ENCODE measurements around the gene FER1L5.

Gene FER1L5

DNA sequence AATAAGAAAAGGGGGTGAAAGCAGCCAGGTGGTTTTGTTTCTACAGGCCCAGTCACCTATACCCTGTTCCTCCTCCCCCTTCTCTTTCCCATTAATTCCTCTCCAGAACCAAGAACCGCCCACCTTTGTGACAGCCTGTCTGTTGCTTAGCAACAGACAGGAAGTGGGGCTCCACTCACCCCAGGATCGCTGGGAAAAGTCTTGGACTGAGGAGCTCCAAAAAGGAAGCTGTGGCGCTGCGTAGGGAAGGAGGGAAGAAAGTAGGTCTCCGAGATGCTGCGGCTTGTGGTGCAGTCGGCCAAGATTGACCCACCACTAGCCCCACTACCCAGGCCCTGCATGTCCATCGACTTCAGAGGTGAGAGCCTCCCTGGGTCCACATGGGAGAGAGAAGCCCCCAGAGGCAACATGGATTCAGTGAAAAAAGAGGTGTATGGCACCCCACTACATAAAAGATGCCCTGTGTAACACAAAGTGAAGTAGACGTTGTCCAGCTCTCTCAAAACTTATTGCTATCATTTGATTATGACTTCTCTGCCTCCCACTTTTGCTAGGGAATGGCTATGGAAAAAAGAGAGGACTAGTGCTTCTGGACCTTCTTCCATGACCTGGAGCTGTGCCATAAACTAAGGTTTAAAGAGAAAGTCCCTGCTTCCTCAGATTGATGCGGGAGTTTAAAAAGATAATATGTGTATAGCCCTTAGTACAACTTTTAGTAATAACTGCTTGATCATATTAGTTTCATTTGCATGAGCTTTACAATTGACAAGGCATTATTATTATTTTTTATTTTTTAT is at the start of gene FER1L5:
Gene FER1L5 (plus strand): TSS at position 201 of the 797 bp plus-strand sequence. CDS start 73 bp downstream, at position 274.
- no peak for DNase-seq

DNA sequence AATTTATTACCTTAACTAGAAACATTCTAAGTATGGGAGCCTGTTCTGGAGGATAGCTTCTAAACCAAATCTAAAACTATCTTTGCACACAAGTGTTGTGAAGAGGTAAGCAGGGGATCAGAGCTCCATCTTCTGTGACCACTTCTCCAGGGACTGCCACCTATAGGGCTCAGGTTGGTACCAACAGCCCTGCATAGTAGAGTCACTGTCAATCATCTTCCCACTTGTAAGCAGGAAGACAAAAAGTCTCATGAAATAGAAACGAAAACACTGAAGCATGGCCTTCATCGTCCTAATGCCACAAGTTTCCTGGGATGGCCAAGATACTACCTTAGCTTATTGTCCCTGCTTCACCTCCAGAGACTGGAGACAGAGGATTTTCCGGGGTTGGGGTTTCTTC is 48.3 kb upstream of the FER1L5 start:
- no peak for DNase-seq

DNA sequence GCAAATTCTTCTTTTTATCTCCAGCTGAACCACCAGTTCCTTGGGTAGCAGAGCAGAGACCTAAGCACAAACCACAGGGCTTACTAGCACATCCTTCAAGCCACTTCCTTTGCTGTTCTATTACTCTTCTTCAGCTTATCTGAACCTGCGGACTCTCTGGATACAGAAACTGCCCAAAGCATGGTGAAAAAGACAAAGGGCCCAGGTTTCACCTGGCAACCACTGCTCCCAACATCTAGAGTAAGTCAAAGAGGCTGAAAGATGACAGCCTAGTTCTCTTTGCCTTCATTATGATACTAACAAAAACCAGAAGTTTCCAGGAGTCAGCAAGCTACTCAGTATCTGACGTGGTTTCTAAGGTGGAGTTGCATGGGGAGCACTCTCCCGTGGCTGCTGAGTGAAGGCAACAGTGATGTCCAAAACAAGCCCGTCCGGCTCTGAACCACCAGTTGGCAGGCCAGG is 47.8 kb upstream of the FER1L5 start:
- DNase-seq, result peak; percentile 38 to 41

DNA sequence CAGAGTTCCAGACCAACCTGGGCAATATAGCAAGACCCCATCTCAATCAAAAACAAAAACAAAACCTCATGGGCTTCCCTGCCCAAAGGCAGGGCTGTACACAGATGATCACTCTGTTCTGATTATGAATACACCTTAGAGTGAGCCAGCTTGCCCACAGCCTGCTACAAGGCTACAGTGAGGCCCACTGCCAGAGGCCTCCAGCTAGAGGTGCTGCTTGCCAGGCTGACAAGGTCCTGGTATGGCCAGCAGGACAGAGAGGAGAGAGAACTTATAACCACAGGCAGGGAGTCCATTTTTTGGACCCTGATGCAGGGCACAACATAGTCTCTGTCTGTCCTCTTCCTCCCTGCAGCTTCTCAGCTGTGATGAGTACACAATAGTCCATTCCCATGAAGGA is 46.0 kb upstream of the FER1L5 start:
- no peak for DNase-seq

DNA sequence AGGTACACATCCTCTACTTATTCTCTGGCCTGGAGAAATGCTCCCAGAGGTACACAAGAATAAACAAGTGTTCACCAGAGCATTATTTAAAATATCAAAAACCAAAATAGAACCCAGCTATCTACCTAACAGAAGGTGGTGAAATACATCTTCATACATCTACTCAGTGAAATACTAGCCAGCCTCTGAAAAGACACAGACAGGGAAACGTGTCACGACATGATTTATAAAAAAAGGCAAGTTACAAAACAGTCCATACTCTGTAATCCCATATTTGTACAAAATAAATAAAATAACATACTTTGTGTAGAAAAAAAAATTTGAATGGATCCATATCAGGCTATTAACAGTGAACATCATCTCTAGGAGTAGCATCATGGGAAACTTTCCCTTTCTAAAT is 42.6 kb upstream of the FER1L5 start:
- DNase-seq, result no peak

DNA sequence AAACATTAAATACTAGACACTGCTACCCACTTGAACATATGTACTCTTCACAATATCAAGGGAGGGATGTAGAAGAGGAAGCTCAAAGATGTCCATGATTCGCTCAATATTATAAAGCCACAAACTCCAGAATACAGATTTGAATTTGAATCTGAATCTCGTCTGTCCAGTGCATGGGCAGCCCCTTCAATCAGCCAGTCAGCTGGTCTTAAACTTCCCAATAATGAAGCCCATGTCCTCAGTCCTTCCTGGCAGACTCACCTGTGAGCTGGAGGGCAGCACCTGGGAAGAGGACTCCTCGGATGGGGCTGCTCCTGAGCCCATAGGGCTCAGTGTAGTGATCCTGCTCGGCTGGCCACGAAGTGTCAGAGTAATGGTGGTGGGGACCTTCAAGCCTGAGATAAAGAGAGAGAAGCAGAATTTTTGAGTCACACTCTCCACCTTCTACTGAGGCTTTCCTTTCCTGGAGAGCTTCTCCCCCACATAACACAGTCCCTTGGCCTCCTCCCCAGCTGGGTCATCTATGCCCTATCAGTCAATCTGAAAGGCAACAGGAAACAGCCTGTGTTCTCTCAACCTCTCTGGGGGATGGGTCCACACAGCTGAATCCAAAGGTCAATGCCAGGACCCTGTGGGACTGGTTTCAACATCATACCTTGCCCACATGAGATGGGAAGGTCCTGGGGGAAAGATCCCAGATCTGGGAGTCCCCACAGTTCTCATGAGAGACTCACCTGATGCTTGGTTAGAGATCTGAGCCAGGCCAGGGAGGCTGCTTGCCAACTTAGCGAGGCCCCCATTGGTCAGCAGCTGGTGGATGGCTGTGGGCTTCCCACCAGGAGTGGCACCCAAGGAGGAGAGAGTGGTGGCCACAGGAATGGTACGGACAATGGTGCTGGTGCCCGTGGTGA is 40.9 kb upstream of the FER1L5 start:
- DNase-seq, result peak; percentile 35 to 36

DNA sequence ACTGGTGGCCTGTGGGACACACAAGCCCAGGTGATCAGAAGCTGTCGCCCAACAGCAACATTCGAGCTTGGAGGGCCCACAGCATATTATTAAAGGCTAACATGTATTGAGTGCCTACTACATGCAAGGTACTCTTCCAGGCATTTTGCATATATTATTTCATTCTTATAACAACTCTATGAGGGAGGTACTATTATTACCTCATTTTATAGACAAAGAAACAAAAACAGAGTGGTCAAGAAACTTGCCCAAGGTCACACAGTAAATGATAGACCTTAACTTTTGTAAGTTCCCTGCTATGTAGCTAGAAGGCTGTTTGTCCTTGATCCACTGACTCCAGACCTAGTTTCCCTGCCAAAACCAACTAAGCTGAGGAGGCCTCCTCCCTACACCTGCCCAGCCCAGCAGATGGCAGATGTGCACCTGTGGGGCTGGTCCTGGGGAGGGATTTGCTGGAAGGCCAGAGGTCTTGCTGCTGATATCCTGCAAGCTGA is 40.2 kb upstream of the FER1L5 start:
- no peak for DNase-seq

DNA sequence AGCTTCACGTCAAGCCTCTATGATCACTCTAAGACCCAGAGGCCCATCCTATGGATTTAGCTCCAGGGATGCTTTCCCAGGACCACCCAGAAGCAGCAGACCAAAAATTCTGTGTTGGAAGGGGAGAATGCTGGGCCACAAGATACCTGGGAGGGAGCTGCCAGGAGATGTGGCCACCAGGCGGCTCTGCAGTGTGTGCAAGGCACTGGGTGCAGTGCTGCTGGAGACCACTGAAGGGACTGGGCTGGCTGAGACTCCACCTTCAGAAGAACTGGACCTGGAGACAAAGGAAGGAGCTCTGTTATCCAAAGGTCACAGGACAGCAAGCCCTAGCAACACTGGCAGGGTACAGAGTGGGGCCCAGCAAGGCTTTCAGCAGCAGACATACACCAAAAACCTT is 38.5 kb upstream of the FER1L5 start:
- no peak for DNase-seq

DNA sequence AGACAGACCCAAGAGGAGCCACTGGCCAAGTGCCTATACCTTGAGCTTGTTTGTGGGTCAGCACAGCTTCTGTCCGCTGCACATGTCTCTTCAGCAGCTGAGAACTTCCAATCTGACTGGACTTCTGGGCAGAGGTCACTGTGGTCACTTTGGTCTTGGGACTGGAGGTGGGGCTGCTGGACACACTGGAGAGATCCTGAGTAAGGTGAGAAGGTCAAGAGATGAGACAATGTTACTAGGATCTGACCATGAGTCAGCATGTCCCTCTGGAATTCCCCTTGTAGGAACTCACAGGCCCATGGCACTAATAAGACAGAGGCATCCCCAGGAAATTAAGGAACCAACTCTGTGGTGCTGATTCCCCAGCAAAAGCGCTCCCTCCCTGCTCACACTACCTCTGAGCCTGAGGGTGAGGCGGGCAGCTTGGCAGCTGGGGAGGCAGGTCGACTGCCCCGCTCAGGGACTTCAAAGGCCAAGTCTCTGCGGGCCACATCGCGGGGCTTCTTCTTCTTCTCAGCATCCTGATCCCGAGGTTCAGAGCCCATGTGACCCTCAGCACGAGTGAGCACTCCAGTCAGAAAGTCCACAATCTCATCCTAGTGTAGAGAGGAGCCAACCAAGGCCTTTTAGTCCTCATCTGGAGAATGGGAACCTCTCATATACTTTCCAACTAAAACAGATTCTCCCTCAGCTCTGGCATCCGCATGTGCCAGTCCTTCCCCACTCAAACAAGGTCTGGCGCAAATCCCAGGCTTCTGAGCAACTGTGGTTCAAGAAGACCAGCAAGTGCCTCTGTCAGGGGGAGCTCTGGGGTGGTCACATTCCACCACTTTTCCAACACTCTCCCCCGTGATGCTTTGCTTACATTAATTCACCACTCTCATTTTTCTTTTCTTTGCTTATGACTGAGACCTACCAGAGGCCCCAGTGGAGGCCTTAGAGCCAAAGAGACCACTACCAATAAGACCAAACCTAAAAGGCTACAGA is 33.8 kb upstream of the FER1L5 start:
- no peak for DNase-seq

DNA sequence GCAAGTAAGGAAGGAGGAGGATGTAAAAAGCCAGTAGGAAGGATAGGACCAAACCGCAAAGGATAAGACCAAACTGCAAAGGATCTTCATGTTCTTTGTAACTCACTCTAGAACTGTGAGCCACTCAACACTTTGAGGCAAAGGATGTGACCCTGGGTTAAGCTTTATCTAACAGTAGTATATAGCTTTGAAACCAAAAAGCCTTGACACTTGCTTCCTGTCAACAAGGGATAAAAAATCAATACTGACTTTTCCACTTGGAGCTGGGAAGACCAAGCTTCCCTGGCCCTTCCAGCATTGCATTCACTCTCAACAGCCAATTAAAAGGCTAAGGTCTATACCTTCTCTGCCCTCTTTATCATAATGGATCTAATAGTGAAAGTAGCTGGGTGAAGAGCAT is 26.4 kb upstream of the FER1L5 start:
- DNase-seq, result no peak

DNA sequence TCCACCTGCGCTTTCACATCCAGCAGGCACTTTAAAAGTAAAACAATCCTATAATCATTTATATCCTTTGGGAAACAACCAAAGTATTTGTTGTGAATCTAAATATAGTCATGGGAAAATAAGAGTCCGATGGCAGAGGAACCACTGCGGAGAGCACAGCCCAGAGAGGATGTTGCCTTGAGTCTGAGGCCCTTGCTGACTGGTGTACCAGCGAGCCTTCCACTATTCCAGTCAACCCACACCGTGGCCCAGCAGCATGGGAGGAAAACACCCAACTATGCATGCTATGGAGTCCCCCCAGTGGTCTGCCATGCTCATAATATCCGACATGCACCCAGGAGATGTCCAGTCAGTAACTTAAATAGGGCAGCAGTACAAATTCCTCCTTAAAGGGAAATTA is 26.0 kb upstream of the FER1L5 start:
- no peak for DNase-seq

DNA sequence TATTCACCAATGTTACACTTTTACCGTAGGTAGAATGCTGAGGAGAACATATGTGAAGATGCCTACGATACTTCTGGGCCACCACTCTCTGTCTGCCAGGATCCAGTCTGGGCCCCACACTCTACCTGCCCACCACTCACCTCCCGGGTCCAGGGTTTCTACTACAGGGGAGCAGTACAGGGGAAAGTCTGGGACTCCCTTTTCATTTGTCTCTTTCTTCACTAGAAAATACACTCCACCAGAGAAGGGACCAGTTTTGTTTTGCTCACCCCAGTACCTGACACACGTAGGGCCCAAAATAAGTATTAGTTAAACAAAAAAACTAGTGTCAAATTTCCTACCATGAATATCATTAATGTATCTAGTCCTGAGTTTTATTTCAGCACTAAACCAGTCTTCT is 25.6 kb upstream of the FER1L5 start:
- DNase-seq, result no peak

DNA sequence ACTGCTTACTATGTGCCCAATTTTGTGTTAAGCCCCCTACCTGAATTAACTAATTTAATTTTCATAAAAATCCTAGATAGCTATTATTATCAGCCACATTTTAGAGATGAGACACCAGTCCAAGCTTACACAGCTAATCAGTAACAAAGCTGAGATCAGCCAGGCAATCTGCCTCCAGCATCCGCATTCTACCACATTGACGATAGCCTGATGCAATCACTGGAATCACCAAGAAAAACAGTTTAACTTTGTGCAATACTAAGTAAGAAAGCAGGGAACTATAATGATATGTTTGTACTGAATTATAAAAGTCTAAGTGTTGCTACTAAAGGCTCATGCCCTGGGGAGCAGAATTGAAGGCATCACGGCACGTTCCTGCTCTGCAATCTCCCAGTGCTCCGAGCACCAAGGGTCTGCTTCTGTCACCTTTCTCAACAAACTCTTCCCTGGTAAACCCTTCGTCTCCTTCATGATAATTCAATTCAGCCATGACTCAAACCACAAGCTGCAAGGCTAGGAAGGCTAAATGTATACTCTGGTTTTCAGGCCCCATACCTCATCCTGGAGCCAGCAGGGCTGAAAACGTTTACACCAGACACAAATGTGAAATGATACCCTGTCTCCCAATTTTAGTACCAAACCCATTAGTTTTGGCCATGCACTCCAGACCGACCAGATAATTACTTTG is 23.8 kb upstream of the FER1L5 start:
- no peak for DNase-seq

DNA sequence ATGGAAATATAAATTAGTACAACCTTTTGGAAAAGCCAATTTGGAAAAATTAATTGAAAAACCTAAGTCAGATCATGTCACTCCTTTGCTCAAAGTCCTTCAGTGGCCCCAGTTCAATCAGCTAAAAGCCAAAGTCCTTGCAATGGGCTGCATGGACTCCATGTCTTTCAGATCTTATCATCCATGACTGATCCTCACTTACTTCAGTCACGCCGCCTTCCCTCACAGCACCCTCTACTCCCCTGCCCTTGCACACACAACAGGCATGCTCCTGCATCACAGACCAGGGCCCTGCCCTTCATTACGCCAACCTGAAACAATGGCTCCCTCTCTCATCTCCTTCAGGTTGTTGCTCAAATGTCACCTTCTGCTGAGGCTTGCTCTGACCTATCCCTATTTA is 20.0 kb upstream of the FER1L5 start:
- no peak for DNase-seq

DNA sequence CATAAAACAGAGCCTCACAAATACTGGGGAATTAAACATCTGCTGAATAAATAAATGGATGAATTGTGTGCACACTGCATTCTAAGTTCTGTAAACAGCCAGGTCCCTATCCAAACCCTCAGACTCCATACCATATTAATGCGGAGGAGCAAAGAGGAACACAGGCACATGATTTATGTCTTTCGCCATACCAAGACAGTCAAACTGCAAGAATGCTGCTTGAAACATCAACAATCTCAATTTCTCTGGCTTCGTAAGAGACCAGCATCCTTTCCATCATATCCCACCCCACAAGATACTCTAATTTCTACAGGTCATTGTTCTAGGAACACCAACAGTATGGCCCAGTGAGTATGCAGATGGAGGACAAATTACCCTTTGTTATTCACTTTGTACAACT is 19.4 kb upstream of the FER1L5 start:
- no peak for DNase-seq

DNA sequence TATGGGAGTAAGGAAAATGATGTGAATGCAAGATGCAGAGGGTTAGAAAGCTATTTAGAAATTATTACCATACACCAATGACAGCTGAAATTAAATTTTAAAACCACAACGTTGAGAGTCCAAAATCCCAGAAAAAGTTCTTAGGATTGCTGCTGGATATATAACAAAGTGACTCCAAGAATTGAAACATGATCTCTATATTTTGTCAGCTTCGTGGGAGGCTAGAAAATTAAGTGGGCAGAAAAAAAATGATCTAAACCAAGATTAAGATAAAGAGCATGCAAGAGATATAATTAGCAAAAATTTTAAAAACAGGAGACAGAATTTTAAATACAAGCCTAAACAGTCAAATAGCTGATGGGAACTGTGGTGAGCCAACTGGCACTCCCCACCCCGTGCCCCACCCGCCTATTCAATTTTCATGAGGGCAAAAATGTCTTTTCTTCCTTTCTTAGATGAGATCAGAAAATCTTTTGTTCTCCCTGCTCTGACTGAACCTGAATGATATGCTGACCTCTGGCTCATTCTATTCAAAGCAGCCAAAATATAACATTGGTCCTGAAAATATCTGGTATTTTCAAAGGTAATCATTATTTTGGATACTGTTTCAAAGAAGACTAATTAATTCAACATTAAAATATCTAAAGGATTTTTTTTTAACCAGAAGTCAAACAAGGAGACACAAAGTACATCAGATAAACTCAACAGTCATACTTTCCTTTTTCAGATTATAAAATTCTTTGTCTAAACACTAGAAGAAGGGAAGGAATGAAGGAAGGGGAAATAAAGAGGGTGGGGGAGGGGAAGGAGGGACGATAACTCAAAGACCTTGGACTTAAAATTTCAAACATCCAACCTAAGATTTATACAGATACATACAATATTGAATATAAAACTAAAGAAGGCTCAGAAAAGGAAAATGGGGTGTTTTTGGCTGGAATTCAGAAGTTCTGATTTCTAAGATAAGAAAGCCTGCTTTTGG is 16.7 kb upstream of the FER1L5 start:
- DNase-seq, result no peak

DNA sequence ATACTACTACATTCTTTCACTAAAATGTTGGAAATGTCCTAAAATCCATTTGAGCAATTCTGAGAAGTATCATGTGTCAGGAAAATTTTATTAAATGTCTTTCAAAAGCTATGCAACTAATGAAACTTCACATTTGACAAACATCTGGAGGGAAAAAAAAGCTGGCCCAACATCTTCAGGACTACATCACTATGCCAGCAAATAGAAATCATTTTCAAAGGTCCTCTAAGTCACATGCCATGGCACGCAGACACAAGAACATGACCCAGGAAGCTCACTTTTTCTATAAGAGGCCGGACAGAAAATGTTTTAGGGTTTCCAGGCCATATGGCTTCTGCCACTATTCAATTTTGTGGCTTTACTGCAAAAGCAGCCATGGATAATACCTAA is 16.0 kb upstream of the FER1L5 start:
- DNase-seq, result no peak

DNA sequence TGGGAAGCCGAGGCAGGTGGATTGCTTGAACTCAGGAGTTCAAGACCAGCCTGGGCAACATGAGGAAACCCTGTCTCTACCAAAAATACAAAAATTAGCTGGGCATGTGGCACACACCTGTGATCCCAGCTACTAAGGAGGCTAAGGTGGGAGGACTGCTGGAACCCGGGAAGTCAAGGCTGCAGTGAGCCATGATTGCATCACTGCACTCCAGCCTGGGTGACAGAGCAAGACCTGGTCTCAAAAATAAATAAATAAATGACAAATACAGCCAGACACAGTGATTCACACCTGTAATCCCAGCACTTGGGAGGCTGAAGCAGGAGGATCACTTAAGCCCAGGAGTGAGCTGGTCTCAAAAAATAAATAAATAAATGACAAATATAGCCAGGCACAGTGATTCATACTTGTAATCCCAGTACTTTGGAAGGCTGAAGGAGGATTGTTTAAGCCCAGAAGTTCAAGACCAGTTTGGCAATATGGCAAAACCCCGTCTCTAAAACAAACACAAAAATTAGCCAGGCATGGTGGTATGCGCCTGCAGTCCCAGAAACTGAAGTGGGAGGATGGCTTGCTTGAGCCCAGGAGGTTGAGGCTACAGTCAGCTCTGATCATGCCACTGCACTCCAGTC is 10.6 kb upstream of the FER1L5 start:
- no peak for DNase-seq

DNA sequence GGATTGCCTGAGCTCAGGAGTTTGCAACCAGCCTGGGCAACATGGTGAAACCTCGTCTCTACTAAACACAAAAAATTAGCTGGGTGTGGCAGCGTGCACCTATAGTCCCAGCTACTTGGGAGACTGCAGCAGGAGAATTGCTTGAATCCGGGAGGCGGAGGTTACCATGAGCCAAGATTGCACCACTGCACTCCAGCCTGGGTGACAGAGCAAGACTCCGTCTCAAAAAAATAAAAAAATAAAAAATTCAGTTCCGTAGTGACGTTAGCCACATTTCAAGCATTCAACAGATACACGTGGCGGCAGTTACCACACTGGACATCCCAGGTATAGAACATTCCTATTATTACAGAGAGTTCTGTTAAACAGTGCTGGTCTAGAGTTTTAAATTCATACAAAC is 8.9 kb upstream of the FER1L5 start:
- no peak for DNase-seq

DNA sequence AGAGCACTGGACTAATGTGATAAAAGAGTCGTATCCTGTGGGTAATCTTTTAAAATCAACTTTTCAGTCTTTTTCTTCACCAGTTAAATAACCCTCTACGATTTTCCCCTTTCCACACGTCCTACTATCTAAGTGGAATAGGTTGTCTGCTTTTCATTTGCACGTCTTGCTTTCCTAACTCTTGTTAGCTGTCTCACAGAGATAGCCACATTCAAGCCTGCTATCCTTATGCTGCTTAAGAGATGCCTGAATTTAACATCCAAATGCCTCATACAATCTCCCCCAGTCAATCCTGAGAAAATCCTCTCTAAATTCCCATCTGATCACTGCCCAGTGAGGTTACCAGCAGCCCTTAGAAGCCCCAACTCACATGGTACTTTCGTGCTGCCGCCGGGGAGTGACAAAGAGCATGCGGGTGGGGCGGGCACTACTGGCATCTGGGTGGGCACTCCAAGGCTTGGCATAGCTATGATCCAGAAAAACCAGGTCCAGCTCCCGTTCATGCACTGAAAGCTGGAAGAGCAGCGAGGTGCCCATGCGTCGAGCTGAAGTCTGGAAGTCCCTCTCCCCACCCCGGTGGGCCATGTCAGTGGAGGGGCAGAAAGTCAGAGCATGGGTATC is 5.9 kb upstream of the FER1L5 start:
- DNase-seq, result no peak

Data from activated T-cell treated with anti-CD3 and anti-CD28 coated beads, Interleukin-2, amount 50 U/mL, for 48 hours (primary cell).